Activated naive CD4-positive, alpha-beta T cell treated with anti-CD3 and anti-CD28 coated beads for 36 hours (primary cell): Measurements from ENCODE around the gene CHST8. TPM values are rescaled to one million over a fixed set of nuclear protein-coding genes. Genes with fewer than 3 reads are reported as not detected.
"Not testable (repeated sequence)": the region's sequence is repeated elsewhere in the genome, so short reads cannot be mapped to it uniquely, and the experiment has no call there.

Experiments
- CTCF ChIA-PET: fragments of 350-600 bp; sonication (Branson Sonifier 250); formaldehyde crosslinking; loops from one replicate; lab custom pipeline; 2021; ENCODE audit warnings: antibody characterized with exemption; lab: Charles Lee
- DNase-seq: peaks from one replicate; pipeline ENCODE4 v3.0.0-alpha.2; 2020
- H3K27ac Mint-ChIP-seq: one replicate; pipeline ENCODE4 v1.8.0; 2021; ENCODE audit warnings: mild to moderate bottlenecking, mixed read lengths
- H3K27me3 Mint-ChIP-seq: one replicate; pipeline ENCODE4 v1.8.0; 2021; ENCODE audit warnings: low read depth, mixed read lengths
- H3K36me3 Mint-ChIP-seq: one replicate; pipeline ENCODE4 v1.8.0; 2021; ENCODE audit warnings: low read depth, mixed read lengths
- H3K4me1 Mint-ChIP-seq: one replicate; pipeline ENCODE4 v1.8.0; 2021; ENCODE audit warnings: low read depth, mixed read lengths
- H3K4me3 Mint-ChIP-seq: one replicate; pipeline ENCODE4 v1.8.0; 2021; ENCODE audit warnings: mild to moderate bottlenecking, moderate library complexity, mixed read lengths
- H3K9me3 Mint-ChIP-seq: one replicate; pipeline ENCODE4 v1.8.0; 2021; ENCODE audit warnings: mixed read lengths
- intact Hi-C: fragments of 100-400 bp; cut with micrococcal nuclease; formaldehyde crosslinking; loops from one replicate; pipeline ENCODE4 v1.15.1; 2023
- total RNA-seq, 2 experiments: library from RNA; stranded (reverse); gene quantifications; one replicate each; pipeline ENCODE4 v1.2.3, GENCODE V29; 2021

CHST8 gene
- total RNA-seq, 2 experiments from 2014 or later: not detected

DNA sequence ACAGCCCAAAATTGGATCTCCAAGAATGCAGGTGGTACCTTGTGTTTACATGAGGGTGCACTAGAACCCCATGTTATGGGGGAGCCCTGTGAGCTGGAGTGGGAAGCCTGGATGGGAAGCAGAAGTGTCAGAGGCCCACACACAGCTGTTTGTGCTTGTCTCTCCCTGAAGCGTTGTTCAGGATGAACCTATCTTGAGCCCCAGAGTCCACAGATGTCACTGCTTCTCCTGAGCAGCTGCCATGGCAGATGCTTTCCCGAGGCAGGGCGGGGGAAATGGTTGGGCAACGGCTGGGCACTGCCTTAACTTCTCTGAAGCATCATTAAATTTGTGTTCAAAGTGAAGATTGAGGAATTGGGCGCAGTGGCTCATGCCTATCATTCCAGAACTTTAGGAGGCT is 17.1 kb upstream of the CHST8 start:
- H3K4me3 Mint-ChIP-seq: no peak overlapping the region
- H3K36me3 Mint-ChIP-seq: no peaks in the 10 kb centered on the region
- no peaks in the 10 kb centered on the region for H3K4me1 Mint-ChIP-seq
- intact Hi-C loops: no loop called here
- H3K27ac Mint-ChIP-seq: no peak overlapping the region
- DNase-seq: no peak
- CTCF ChIA-PET: no interaction called here
- peaks cover 3% of the 10 kb centered on the region for H3K27me3 Mint-ChIP-seq
- peaks cover 19% of the 10 kb centered on the region for H3K9me3 Mint-ChIP-seq

DNA sequence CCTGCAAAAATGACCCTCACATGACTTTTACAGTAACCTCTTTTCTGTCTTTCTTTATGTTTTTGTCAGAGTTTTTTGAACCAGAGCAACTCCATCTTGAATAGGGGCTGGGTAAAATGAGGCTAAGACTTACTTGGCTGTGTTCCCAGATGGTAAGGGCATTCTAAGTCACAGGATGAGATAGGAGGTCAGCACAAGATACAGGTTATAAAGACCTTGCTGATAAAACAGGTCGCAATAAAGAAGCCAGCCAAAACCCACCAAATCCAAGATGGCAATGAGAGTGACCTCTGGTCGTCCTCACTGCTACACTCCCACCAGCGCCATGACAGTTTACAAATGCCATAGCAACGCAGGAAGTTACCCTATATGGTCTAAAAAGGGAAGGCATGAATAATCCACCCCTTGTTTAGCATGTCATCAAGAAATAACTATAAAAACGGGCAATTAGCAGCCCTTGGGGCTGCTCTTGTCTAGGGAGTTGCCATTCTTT is 15.9 kb upstream of the CHST8 start:
- H3K4me1 Mint-ChIP-seq, H3K27ac Mint-ChIP-seq, H3K27me3 Mint-ChIP-seq, H3K36me3 Mint-ChIP-seq, DNase-seq, H3K4me3 Mint-ChIP-seq, intact Hi-C loops: not testable (repeated sequence)
- CTCF ChIA-PET: interaction anchor here (0.6 to 0.7 kb wide), 2 partner anchors 60 to 174 kb away, joined by 3 to 4 read pairs; no protein-coding TSS in a partner anchor
- peaks cover 22% of the 10 kb centered on the region for H3K9me3 Mint-ChIP-seq

DNA sequence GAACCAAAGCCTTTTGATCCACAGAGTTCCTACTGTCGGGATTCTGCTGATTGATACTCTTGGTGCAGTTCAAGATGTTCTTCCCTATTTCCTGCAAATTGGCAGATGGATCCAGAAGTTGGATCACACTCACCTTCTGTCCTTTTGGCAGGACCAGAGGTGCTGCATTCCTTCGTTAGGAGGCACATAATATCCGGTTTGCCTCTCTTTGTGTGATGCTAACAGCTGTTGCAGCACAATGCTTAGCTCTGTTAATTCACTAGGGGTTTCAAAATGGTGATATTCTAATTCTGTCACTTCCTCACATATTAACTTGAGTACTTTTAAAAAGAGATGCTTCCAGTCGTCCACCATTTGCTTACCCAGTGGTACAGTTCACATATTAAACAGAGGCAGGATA is 15.2 kb upstream of the CHST8 start:
- H3K27me3 Mint-ChIP-seq: no peaks in the 10 kb centered on the region
- intact Hi-C loops: no loop called here
- DNase-seq: no peak
- H3K9me3 Mint-ChIP-seq: peaks cover 17% of the 10 kb centered on the region
- H3K4me1 Mint-ChIP-seq: no peaks in the 10 kb centered on the region
- H3K4me3 Mint-ChIP-seq: no peak overlapping the region
- no peaks in the 10 kb centered on the region for H3K36me3 Mint-ChIP-seq
- no peak overlapping the region for H3K27ac Mint-ChIP-seq
- CTCF ChIA-PET: no interaction called here

DNA sequence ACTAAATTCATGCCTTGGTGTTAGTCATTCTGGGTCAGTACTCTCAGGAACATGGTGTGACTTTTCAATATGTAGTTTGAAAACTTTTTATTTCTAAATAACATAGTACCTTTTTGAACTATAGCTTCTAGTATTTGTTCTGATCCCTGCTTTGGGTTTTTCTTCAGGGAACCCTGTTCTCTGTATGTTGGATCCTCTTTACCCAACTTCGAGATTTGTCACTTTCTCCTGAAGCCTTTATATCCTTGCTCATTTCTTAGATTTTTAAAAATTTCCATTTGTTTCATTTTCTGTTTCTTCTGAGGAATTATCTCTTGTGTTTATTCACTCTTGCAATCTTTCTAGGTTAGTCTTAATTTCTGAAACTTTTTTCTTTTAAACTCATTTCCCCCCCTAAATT is 12.4 kb upstream of the CHST8 start:
- no peak for DNase-seq
- no peaks in the 10 kb centered on the region for H3K36me3 Mint-ChIP-seq
- H3K27ac Mint-ChIP-seq: no peak overlapping the region
- H3K27me3 Mint-ChIP-seq: no peaks in the 10 kb centered on the region
- no peak overlapping the region for H3K4me3 Mint-ChIP-seq
- CTCF ChIA-PET: no interaction called here
- H3K9me3 Mint-ChIP-seq: peaks cover 13% of the 10 kb centered on the region
- intact Hi-C loops: no loop called here
- H3K4me1 Mint-ChIP-seq: no peaks in the 10 kb centered on the region

DNA sequence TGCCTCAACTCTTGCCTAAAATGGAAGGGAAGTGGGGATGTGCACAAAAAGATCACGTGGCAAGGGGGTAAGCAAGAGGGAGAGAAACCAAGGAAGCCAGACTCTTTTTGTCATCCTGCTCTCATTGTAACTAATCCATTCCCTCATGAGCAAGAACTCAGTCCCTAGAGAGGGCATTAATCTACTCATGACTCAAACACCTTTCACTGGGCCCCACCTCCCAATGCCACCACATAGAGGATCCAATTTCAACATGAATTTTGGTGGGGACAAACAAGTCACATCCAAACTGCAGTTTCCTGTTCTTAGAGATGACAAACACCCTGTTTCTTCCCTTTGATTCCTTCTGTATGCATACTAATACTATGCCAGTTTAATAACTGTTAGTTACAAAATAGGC is 11.2 kb upstream of the CHST8 start:
- DNase-seq: no peak
- Mint-ChIP-seq H3K9me3 (peaks cover 13% of the 10 kb centered on the region), H3K4me3 (no peak overlapping the region), H3K36me3 (no peaks in the 10 kb centered on the region), H3K27me3 (no peaks in the 10 kb centered on the region), H3K4me1 (no peaks in the 10 kb centered on the region), H3K27ac (no peak overlapping the region)
- CTCF ChIA-PET: no interaction called here
- intact Hi-C loops: no loop called here

DNA sequence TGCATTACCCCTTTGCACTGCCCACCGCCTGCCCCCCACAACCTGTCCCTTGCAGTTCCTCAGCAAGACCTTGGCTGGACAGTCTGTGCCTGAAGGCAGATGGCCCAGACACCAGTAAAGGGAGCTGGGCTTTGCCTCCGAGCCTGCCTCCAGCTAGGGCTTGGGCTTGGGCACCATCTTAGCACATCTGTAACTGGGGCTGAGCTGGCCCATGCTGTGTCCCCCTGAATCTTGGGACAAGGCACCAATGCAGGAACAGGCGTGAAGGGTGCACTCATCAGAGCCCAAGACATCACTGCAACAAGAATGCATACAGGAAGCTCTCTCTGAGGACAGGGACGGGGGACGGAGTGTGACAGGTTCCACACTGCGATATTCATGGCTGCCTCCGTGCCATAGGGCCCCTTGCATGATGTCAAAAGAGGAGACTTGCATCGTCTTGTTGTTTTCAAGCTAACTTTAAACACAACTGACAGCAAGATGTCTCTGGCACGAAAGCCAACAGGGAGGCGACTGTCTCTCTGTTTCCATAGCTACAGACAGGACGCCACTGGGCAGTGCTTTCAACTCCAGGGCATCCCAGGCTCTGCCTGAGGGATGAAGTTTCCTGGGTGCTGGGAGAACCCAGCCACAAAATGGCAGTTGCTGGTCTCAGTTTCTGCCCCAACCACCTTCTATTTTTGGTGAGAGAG is 8.7 kb upstream of the CHST8 start:
- CTCF ChIA-PET: no interaction called here
- peaks cover 2% of the 10 kb centered on the region for H3K27me3 Mint-ChIP-seq
- H3K36me3 Mint-ChIP-seq: no peaks in the 10 kb centered on the region
- no peak overlapping the region for H3K27ac Mint-ChIP-seq
- intact Hi-C loops: no loop called here
- DNase-seq: no peak
- no peak overlapping the region for H3K4me3 Mint-ChIP-seq
- H3K4me1 Mint-ChIP-seq: no peaks in the 10 kb centered on the region
- H3K9me3 Mint-ChIP-seq: peaks cover 13% of the 10 kb centered on the region

DNA sequence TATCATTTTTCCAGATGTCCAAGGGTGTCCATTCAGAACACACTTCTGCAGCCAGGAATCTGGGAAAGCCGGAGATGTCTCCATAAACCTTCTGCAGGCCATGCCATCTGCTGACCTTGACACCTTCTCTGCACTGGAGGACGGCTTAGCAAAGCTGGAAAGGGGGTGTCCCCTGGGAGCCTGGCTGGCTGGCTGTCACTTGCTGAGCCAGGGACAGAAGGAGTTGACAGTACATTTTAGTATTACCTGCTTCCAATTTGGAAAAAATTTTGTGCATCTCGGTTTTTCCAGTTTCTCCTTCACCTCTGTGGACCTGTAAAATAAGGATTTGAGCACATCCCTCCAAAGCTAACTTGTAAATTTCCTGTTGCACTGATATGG is 8.1 kb upstream of the CHST8 start:
- H3K36me3 Mint-ChIP-seq: no peaks in the 10 kb centered on the region
- CTCF ChIA-PET: no interaction called here
- no peak overlapping the region for H3K27ac Mint-ChIP-seq
- no peak overlapping the region for H3K4me3 Mint-ChIP-seq
- H3K9me3 Mint-ChIP-seq: peaks cover 13% of the 10 kb centered on the region
- intact Hi-C loops: no loop called here
- H3K27me3 Mint-ChIP-seq: peaks cover 2% of the 10 kb centered on the region
- H3K4me1 Mint-ChIP-seq: no peaks in the 10 kb centered on the region
- DNase-seq: no peak

DNA sequence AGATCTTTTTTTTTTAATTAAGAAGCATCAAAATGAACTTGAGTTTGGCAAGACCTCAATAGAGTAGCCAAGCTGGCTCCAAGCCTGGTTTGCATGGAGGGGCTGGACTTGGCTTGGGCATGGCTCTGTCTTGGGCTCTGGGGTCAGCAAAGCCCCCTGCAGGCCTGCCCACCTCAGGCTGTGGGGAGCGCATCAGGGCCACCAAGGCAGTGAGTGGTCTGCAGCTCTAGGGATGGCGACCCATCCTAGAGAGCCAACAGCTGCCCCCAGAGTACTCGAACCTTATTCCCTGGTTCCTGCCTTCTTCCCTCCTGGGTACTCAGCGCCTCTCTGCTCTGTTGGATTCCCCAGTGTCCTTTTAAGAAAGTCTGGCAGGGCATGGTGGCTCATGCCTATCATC is 5.4 kb upstream of the CHST8 start:
- H3K9me3 Mint-ChIP-seq: peaks cover 3% of the 10 kb centered on the region
- no peak overlapping the region for H3K4me3 Mint-ChIP-seq
- peaks cover 21% of the 10 kb centered on the region for H3K27me3 Mint-ChIP-seq
- no peak for DNase-seq
- no peak overlapping the region for H3K27ac Mint-ChIP-seq
- no peaks in the 10 kb centered on the region for H3K4me1 Mint-ChIP-seq
- no peaks in the 10 kb centered on the region for H3K36me3 Mint-ChIP-seq
- intact Hi-C loops: no loop called here
- CTCF ChIA-PET: no interaction called here

DNA sequence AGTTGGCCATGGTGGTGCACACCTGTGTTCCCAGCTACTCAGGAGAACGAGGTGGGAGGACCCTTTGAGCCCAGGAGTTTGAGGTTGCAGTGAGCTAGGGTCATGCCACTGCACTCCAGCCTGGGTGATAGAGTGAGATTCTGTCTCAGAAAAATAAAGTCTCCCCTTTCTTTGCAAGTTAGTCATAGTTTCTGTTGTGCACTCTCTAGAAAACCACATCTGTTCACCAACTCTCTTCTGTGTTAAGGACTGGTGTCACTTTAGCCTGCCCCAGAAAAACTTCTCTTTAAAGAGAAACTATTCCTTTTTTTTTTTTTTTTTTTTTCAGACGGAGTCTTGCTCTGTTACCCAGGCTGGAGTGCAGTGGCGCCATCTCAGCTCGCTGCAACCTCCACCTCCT is 4.9 kb upstream of the CHST8 start:
- intact Hi-C loops: no loop called here
- no peak for DNase-seq
- Mint-ChIP-seq H3K4me1 (no peaks in the 10 kb centered on the region), H3K4me3 (no peak overlapping the region), H3K9me3 (peaks cover 3% of the 10 kb centered on the region), H3K36me3 (no peaks in the 10 kb centered on the region), H3K27ac (no peak overlapping the region), H3K27me3 (peaks cover 21% of the 10 kb centered on the region)
- CTCF ChIA-PET: no interaction called here

DNA sequence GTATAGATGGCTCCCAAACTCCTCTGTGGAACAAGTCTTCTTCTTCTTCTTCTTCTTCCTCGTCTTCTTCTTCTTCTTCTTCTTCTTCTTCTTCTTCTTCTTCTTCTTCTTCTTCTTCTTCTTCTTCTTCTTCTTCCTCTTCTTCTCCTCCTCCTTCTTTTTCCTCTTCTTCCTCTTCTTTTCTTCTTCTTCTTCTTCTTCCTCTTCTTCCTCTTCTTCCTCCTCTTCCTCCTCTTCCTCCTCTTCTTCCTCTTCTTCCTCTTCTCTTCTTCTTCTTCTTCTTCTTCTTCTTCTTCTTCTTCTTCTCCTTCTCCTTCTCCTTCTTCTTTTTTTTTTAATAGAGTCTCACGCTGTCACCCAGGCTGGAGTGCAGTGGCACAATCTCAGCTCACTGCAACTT is 3.4 kb upstream of the CHST8 start:
- DNase-seq, H3K9me3 Mint-ChIP-seq, CTCF ChIA-PET, H3K4me3 Mint-ChIP-seq, H3K4me1 Mint-ChIP-seq, H3K27ac Mint-ChIP-seq, H3K36me3 Mint-ChIP-seq, intact Hi-C loops: not testable (repeated sequence)
- H3K27me3 Mint-ChIP-seq: peaks cover 24% of the 10 kb centered on the region

DNA sequence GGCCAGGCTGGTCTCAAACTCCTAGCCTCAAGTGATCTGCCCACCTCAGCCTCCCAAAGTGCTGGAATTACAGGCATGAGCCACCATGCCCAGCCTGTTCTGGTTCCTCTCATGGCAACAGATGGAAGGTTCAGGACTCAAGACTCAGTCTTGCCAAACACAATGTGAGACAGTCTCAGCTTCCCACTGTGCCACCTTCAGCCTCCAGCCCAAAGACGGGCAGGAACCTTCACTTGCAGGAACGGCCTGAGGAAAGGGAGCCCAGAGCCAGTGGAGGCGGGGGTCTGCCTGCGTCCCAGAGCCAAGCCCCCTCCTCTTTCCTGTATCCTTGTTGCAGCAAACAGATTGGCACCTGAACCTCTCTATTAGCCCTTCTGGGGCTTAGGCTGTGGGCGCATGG is 2.9 kb upstream of the CHST8 start:
- no peaks in the 10 kb centered on the region for H3K4me1 Mint-ChIP-seq
- intact Hi-C loops: no loop called here
- CTCF ChIA-PET: no interaction called here
- H3K27me3 Mint-ChIP-seq: peaks cover 28% of the 10 kb centered on the region
- no peaks in the 10 kb centered on the region for H3K9me3 Mint-ChIP-seq
- H3K36me3 Mint-ChIP-seq: no peaks in the 10 kb centered on the region
- H3K4me3 Mint-ChIP-seq: no peak overlapping the region
- H3K27ac Mint-ChIP-seq: no peak overlapping the region
- no peak for DNase-seq

DNA sequence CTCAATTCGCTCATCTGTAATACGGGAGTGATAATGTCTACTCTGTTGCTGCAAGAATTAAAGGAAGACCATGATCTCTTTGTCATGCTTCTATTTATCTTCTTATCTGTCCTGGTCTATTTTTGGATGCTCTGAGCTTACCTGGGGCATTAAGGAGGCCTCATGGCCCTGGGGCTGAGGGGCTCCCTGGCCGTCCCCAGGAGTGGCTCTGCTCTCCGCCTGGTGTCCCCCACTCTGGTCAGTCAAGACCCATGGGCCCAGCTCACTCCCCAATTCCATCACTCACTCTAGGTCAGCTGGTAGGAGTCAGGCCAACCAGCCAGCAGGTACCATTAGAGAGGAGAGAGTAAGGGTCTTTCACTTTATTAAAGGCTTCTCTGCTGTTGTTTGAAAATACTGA is 1.1 kb upstream of the CHST8 start:
- Mint-ChIP-seq H3K4me1 (no peaks in the 10 kb centered on the region), H3K27ac (no peak overlapping the region), H3K36me3 (no peaks in the 10 kb centered on the region), H3K9me3 (no peaks in the 10 kb centered on the region), H3K27me3 (peaks cover 37% of the 10 kb centered on the region), H3K4me3 (no peak overlapping the region)
- no peak for DNase-seq
- intact Hi-C loops: no loop called here
- CTCF ChIA-PET: interaction anchor here (0.7 kb wide), 1 partner anchor 157 kb away, joined by 3 read pairs; no protein-coding TSS in a partner anchor

DNA sequence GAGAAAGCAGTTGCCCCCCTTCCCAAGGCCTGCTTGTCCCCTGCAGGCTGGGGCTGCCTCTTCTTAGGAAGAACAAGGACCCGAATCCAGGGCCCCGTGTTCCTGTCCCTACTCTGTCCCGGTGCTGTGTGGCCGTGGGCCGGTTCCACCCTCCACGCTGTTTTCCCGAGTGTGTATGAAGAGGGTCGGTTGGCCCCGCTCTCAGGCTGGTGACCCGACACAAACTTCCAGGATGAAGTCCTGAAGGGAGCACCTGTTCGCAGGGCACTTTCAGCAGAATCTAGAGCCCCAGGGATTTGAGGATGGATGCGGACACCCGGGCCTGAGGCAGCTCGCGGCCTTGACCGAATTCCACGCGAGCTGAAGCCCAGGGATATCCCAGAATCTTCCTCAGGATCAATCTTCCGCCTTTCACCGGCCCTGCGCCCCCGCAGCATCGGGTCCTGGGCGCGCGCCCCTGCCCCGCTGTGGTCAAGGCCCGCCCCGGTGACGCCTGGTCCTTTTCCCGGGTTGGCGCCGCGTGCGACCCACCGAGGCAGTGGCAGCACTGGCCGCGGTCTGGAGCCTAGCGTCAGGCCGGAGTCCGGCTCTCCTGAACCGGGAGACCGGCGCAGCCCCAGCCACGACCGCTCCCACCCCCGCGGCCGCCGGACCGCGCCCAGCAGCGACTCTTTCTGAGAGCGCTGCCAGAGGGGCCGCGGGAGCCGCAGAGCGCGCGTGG is 528 bp upstream of the CHST8 start:
- H3K27ac Mint-ChIP-seq: no peak overlapping the region
- no peaks in the 10 kb centered on the region for H3K36me3 Mint-ChIP-seq
- H3K4me3 Mint-ChIP-seq: no peak overlapping the region
- intact Hi-C loops: no loop called here
- CTCF ChIA-PET: interaction anchor here (0.7 kb wide), 1 partner anchor 157 kb away, joined by 3 read pairs; no protein-coding TSS in a partner anchor
- H3K4me1 Mint-ChIP-seq: no peaks in the 10 kb centered on the region
- no peak for DNase-seq
- peaks cover 37% of the 10 kb centered on the region for H3K27me3 Mint-ChIP-seq
- H3K9me3 Mint-ChIP-seq: no peaks in the 10 kb centered on the region
